Thyroid gland (tissue), 4 donors: Measurements from ENCODE around the gene TEX19. TPM values are rescaled to one million over a fixed set of nuclear protein-coding genes. Genes with fewer than 3 reads are reported as not detected.

Experiments
- DNase-seq, 2 donors: peaks; one replicate each; pipeline ENCODE4 v3.0.0-alpha.2; 2019
- H3K27ac ChIP-seq, 3 donors: fragments of 200-600 bp; sonication (generic); 1 replicate in 2 of 3; 2 replicates in 1 of 3; pipeline ENCODE4 v1.5.1; 2016 to 2019; ENCODE audit warnings: mild to moderate bottlenecking in 1 of 3, moderate library complexity in 1 of 3
- H3K27me3 ChIP-seq: fragments of 200-600 bp; sonication (generic); one replicate; pipeline ENCODE4 v1.5.1; 2019
- H3K36me3 ChIP-seq, 2 donors: fragments of 200-600 bp; sonication (generic); one replicate each; pipeline ENCODE4 v1.5.1; 2016 to 2019
- H3K4me1 ChIP-seq, 2 donors: fragments of 200-600 bp; sonication (generic); one replicate each; pipeline ENCODE4 v1.5.1; 2017 to 2019
- H3K4me3 ChIP-seq, 3 donors: fragments of 200-600 bp; sonication (generic); replicated peaks in 1 of 3; 1 replicate in 2 of 3; 2 replicates in 1 of 3; pipeline ENCODE4 v1.5.1; 2016; ENCODE audit warnings: mild to moderate bottlenecking in 1 of 3
- H3K9me3 ChIP-seq: fragments of 200-600 bp; sonication (generic); one replicate; pipeline ENCODE4 v1.5.1; 2017
- POLR2A ChIP-seq, 2 donors: fragments of 450-650 bp; IDR thresholded peaks; one replicate each; pipeline ENCODE4 v1.6.1; 2017; ENCODE audit warnings: antibody characterized with exemption in 2 of 2, mild to moderate bottlenecking in 2 of 2, moderate library complexity in 1 of 2
- WGBS, 2 donors: methylation state at CpG; one replicate each; pipeline ENCODE4 v1.1.5; 2017; 5-methylcytosine and 5-hydroxymethylcytosine counted together
- intact Hi-C: fragments of 100-400 bp; cut with DNase I; formaldehyde crosslinking; loops from one replicate; pipeline ENCODE4 v1.15.1; 2023
- total RNA-seq, 4 donors: library from RNA; depleted of rRNA; stranded (reverse); fragments of >200 nt; gene quantifications; one replicate each; pipeline ENCODE4 v1.2.3, GENCODE V29; 2016
- TF ChIP-seq, protein P1 (sequence below), 6 experiments: fragments of 200-600 bp in 3 of 6; fragments of 450-650 bp in 3 of 6; sonication (generic) in 3 of 6; IDR thresholded peaks; one replicate each; pipeline ENCODE4 v1.5.1; 2016 to 2019; ENCODE audit warnings: antibody characterized with exemption in 6 of 6, mild to moderate bottlenecking in 2 of 6, inconsistent platforms in 1 of 6, moderate library complexity in 1 of 6

The TEX19 gene
- total RNA-seq, 4 donors from 2014 or later, result 0.54 TPM; not detected in 3

DNA sequence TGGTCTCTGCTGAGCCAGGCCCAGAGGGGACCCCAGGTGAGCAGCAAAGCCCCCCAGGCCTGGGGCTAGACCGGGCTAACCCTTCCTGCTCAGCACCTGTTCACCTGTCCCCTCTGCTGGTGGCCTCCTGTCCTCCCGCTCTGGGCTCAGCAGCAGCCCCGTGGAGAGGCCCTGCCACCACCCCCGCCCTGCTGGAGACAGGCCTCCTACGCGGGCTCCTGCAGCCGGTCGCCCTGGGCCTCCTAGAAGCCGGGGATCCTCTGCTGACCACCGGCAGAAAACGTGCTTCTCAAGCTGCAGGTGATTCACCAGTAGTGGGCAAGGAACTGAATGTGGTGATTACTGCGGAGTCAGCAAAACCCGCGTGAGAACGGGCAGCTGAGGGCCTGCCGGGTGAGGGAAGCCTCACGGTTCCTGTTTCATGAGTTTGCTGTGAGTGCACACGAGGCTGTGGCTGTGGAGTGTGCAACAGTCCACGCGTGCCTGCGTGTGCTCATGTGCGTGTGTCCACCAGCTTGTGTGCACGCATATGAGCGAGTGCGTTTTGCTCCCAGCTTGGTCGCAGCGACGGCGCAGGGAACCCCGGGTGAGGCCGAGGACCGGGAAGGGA is 26.3 kb upstream of the TEX19 start:
- Histone ChIP-seq H3K27ac (no peak overlapping the region), H3K27me3 (no peaks in the 10 kb centered on the region), H3K9me3 (no peaks in the 10 kb centered on the region), H3K36me3 (no peaks in the 10 kb centered on the region), H3K4me1 (peaks cover 27 to 41% of the 10 kb centered on the region in 2 donors), H3K4me3 (peak overlapping the region in 1 of 3 donors; percentile 46)
- intact Hi-C loops, result no loop called here
- TF ChIP-seq, protein P1, sequence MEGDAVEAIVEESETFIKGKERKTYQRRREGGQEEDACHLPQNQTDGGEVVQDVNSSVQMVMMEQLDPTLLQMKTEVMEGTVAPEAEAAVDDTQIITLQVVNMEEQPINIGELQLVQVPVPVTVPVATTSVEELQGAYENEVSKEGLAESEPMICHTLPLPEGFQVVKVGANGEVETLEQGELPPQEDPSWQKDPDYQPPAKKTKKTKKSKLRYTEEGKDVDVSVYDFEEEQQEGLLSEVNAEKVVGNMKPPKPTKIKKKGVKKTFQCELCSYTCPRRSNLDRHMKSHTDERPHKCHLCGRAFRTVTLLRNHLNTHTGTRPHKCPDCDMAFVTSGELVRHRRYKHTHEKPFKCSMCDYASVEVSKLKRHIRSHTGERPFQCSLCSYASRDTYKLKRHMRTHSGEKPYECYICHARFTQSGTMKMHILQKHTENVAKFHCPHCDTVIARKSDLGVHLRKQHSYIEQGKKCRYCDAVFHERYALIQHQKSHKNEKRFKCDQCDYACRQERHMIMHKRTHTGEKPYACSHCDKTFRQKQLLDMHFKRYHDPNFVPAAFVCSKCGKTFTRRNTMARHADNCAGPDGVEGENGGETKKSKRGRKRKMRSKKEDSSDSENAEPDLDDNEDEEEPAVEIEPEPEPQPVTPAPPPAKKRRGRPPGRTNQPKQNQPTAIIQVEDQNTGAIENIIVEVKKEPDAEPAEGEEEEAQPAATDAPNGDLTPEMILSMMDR (IDR thresholded peaks at IDR 0.05), result no peak
- no peak for TF ChIP-seq POLR2A (IDR thresholded peaks at IDR 0.05)
- peak; percentile 52 to 57 for DNase-seq
- WGBS, 2 donors, result 11 to 22% methylated on average over 6 to 17 of the region's 32 CpGs

DNA sequence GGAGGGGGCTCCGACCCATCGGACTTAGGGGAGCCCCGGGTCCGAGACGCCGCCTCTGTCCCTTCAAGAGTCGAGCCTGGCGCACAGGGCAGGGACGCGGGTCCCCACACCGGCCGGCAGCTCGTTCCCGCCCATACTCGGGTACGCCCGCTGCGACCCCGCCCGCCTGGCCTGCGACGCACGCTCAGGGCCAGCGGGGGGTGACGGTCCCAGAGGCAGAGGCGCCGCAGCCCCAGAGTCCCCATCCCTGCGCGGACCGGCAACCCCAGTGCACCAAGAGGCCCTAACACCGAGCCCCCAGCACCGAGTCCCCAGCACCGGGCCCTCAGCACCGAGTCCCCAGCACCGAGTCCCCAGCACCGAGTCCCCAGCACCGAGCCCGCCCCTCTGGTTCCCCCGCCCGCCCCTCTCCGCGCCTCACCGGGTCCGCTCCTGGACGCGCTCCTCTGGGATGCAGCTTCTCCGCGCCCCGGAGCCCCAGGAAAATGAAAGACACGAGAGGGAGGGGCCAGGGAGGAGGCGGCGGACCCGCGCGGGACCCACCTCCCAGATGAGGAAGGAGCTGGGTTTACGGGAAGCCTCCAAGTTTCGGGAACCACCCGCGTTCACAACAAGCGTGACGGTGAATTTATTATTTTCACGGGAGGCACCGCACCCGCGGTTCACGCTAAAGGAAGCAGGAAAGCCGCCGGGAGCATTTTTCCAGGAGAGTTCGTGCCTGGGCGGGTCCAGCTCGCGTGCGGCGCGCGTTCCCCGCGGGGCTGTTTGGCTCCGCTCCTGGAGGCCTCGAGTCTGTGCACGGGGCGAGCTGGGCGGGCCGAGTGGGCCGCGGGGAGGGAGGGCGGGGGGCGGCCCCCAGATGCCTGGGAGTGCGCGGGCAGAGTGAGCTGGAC is 25.5 kb upstream of the TEX19 start, which contains the start of gene SECTM1:
Gene SECTM1 (minus strand): TSS at position 488 of the 893 bp plus-strand sequence. CDS start 6,526 bp downstream, outside the sequence.
- Histone ChIP-seq H3K9me3 (no peaks in the 10 kb centered on the region), H3K27me3 (no peaks in the 10 kb centered on the region), H3K27ac (no peak within 1 kb of the TSS), H3K4me1 (peaks cover 27 to 41% of the 10 kb centered on the region in 2 donors), H3K36me3 (no peaks in the 10 kb centered on the region), H3K4me3 (peak within 1 kb of the TSS in 2 of 3 donors; percentile 44 to 46)
- WGBS, 2 donors, result 1% methylated on average over 17 to 25 of the region's 90 CpGs
- TF ChIP-seq, protein P1 (IDR thresholded peaks at IDR 0.05), result no peak
- TF ChIP-seq POLR2A (IDR thresholded peaks at IDR 0.05), result no peak
- intact Hi-C loops, result no loop called here
- peak; percentile 37 to 52 for DNase-seq

DNA sequence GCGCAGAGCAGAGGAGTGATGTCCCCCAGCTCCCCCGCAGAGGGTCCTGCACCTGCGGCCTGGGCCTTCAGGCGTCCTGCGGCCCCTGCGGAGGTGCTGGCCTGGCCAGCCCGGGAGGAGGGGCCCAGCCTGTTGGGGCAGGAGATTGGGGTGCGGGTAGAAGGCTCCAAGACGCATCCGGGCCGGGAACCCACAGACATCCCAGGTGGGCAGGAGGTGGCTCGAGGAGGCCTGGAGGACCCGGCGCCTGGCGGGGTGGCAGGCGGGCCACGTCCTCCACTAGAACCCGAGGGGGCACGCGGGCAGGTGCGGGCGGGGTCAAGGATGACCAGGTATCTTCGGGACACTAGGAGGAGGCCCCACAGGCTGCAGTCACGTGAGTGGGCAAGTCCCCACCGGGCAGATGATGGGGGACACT is 24.8 kb upstream of the TEX19 start:
- no peak for TF ChIP-seq POLR2A (IDR thresholded peaks at IDR 0.05)
- TF ChIP-seq, protein P1 (IDR thresholded peaks at IDR 0.05), result no peak
- Histone ChIP-seq H3K27ac (no peak overlapping the region), H3K9me3 (no peaks in the 10 kb centered on the region), H3K4me3 (peak overlapping the region in 1 of 3 donors; percentile 46), H3K36me3 (no peaks in the 10 kb centered on the region), H3K4me1 (peaks cover 28 to 47% of the 10 kb centered on the region in 2 donors), H3K27me3 (no peaks in the 10 kb centered on the region)
- intact Hi-C loops, result no loop called here
- 56 to 92% methylated on average over 18 to 22 of the region's 25 CpGs for WGBS, 2 donors
- DNase-seq, result no peak

DNA sequence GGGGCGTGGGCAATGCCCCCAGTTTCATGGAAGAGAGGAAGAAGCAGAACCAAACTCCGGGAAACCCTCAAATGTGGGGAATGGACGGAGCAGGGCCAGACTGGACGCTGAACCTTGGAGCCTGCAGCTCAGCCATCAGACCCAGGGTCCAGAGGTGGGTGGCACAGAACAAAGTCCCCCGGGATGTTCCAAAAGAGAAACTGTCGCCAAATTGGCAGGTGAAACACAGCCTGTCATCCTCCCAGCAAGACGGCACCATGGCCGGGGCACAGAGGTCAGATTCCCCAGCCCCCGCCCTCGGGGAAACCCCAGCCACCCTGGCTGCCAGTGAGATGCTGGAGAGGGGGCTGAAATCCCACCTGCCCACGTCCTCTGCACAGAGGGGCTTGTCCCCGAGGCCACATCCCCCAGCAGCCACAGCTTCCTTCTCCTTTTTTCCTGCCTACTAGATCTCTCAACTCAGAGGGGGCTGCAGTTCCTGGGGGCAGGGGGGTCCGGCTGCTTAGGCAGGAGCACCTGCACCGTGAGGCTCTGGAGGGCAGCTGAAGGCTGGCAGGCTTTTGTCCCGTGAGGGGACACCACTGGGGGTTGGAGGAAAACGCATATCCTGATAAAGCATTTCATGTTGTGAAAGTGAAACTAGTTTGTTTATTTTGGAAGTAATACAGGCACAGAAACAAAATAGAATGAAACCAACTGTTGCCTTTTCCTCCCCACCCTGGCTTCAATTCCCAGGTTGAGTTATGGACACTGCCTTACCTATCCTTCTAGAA is 24.2 kb upstream of the TEX19 start:
- Histone ChIP-seq H3K27ac (peak overlapping the region in 2 of 3 donors; percentile 30 to 74), H3K4me3 (peak overlapping the region in 1 of 3 donors; percentile 34), H3K9me3 (no peaks in the 10 kb centered on the region), H3K27me3 (no peaks in the 10 kb centered on the region), H3K36me3 (no peaks in the 10 kb centered on the region), H3K4me1 (peaks cover 31 to 52% of the 10 kb centered on the region in 2 donors)
- 45 to 63% methylated on average over 11 to 16 of the region's 16 CpGs for WGBS, 2 donors
- intact Hi-C loops, result no loop called here
- DNase-seq, result peak in 1 of 2 donors; percentile 29
- no peak for TF ChIP-seq POLR2A (IDR thresholded peaks at IDR 0.05)
- TF ChIP-seq, protein P1 (IDR thresholded peaks at IDR 0.05), result no peak
